VCaP (cell line): ENCODE measurements around the gene MFNG.

Source experiments
- H3K27ac ChIP-seq: fragments of 450-650 bp; 2 replicates; pipeline ENCODE4 v1.5.1; 2017
- CTCF ChIP-seq: fragments of 450-650 bp; conservative IDR thresholded peaks from 2 replicates; pipeline ENCODE4 v1.5.1; 2017; ENCODE audit warnings: mild to moderate bottlenecking, moderate library complexity

Gene MFNG

DNA sequence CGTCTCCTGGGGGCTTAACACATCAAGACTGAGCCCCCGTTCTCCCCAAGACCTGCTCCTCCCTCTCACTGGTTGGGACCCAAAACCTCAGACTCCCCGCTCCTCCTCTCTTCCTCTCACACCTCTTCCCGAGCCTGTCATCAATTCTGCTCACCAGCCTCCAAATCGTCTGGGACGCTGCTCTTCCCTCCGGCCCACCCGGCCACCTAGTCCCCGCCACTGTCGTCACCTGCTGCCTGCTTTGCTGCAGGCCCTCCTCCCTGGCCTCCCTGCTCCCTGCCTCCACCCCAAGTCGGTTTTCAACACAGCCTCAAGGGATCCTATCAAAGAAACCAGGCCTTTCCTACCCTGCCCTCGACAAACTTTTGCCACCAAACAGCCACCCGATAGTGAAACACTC, 3.1 kb downstream of the MFNG start:
- no peak for TF ChIP-seq CTCF
- H3K27ac ChIP-seq: no peak overlapping the region

GRCh38 chr22:37482244-37482643, 3.9 kb downstream of the MFNG start:
- no peak overlapping the region for H3K27ac ChIP-seq
- no peak for TF ChIP-seq CTCF

GRCh38 chr22:37481347-37481907, 4.8 kb downstream of the MFNG start:
- H3K27ac ChIP-seq: no peak overlapping the region
- no peak for TF ChIP-seq CTCF

DNA sequence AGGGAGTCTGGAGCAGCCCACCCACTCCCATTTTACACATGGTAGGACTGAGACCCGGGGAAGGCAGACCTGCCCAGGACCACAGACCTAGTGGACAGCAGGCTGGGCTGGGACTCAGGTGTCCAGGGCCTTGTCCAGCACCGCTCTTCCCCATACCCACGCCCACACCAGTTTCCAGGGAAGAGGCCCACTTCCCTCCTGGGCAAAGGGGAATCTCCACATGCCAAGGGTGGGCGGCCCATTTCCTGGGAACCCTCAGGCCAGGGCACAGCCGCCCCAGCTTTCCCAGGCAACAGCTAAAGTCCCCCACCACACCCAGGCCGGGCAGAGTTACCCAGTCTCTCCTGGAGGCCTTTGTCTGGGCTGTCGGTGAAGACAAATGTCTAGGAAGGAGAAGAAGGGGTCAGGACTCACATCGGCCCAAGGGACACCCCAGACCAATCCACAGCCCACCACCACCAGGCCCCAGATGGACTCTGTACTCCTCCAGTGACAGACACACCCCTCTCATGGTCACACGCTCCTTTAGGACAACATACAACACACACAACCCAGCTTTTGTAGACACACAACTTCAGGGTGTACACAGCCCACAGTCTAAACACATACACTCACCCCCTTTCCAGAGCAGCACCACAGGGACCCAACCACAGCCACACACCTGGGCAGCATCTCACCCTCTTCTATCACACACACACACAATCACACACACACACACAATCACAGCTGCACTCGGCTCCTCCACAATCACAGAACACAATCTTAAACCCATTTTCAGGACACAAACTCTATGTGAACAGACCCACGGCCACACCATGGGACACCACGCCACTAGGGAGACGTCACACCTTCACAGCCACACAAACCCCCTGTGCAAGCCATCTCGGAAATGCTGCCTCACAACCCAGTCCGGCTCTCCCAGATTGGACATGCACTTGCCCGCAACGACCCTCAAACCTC, 5.5 kb downstream of the MFNG start:
- H3K27ac ChIP-seq: no peak overlapping the region
- no peak for TF ChIP-seq CTCF

- no peak overlapping the region for H3K27ac ChIP-seq
- no peak for TF ChIP-seq CTCF
Observed at GRCh38 chr22:37479196-37479595, 7.0 kb downstream of the MFNG start.

DNA sequence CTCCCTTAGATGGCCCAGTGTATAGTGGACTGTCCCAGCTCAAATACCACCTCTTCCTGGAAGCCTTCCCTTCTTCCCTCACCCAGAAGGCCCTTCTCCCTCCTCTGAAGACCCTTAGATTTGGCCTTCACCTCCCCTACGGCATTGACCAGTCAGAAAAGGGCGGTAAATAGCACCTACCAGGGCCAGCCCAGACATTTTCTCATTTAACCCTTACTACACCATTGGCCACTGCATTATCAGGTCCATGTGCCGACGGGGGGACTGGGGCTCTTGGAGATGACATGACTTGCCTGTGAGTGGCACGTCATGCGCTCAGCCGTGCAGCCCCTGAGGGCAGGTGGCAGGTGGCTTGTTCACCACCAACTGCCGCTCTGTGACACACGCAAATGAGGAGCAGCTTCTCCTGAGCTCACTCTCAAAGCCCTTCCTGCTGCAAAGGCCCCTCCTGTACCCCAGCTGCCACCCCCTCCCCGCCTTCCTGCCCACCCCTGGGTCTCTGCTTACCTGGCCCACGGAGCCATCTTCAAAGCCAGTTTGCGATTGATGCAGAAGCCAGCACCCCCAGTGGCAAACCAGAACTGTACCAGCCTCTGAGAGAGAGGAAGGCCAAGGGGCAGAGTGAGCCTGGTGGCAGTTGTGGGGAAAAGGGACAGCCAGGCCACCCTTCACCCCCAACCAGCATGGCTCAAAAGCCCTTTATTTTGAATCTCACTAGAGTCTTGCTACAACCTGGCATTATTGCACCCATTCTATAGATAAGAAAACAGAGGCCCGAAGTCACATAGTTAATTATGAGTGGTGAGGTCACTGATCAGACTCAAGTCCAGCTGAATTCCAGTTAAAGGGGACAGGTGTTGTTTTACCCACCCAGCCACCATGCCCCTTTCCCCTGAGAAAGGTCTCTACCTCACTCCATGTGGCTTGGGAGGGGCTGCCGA, 9.5 kb downstream of the MFNG start:
- TF ChIP-seq CTCF: no peak
- H3K27ac ChIP-seq: no peak overlapping the region
